ENCODE results near the gene PCBP2. TPM values are rescaled to one million over a fixed set of nuclear protein-coding genes. Genes with fewer than 3 reads are reported as not detected.
A peak's percentile ranks its signal among the peaks of the same experiment; 100 is the strongest.

The PCBP2 gene
- total RNA-seq, 1 experiment from 2014 or later, result 227 TPM

DNA sequence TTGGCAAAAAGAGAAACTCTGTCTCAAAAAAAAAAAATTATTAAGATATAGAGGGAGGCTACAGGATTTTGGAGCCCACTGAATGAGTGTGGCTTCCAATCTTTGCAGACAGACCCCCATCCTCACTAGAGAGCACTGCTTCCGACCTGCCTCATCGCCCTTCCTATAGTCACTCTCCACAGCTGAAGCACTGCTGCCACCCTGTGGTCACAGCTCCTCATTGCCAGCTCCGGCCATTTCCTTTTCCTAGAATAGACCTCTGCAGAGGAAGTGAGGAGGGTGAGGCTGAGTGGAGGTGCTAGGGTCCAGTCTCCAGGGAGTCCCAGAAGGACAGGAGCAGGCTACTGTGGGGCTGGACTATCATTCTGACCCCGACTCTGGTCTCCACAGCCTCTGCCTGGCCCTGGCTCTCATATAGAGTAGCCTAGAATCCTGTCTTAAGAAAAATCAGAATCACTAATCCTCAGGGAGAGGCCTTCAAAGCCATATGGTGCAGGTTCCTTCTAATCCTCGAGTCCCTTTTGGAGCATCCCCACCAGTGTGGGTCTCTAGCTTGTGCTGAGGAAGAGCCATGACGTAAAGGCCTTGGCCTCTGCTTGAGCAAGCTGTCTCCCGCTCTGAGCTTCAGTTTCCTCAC, 56.8 kb downstream of the PCBP2 start:
- peak; percentile 71 for DNase-seq (ENCODE audit: low read depth)

DNA sequence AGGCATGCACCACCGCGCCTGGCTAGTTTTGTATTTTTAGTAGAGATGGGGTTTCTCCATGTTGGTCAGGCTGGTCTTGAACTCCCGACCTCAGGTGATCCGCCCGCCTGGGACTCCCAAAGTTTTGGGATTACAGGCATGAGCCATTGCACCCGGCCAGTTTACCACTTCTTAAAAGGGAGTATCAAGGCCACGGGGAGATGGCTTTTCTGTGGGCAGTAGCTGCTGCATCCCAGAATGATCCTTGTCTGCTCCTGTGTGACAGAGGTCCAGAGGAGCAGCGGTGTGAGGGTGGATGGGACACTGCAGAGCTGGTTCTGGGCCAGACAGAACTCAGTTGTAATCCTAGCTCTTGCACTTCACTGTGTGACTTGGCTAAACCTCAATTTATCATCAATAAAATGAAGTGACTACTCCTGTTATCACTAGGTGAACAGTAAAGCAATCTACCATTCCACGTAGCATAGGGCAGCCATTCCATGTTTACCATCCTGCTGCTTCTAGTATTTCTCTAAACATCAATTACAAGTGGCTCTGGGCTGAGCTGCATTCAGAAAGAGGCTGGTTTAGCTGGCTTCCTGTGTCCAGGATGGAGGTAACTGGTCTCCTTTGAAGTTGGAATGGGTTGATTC, 58.4 kb downstream of the PCBP2 start:
- no peak for DNase-seq (ENCODE audit: low read depth)

DNA sequence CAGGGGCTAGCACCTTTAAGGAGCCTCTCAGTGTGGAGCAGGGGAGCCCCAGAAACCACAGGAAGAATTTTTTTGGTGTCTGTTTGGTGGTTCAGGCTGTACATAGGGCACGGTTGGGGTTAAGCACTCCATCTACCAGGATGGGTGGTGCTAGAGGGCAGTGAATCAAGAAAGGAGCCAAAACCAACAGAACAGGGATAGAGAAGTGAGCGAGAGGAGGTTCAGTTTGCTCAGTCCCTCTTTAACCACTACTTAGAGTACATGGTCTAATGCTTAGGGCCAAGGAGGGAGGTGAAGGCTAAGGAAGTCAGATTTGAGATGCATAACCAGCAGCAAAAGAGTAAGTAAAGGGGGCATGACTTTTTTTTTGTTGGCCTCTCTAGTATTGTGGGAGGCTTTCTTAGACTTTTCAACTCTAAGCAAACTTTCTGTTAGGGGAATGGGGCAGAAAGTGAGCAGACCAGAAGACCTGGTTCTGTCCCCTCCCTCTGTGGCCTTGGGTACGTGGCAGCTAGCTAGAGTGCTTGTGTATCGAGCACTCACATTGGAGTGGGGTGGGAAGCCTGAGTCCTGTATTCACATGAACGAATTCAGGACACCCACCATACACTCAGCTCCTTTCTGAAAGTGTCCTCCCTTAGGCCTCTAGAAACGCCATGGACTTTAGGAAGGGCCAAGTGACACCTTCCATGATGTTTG, 62.0 kb downstream of the PCBP2 start:
- no peak for DNase-seq (ENCODE audit: low read depth)

DNA sequence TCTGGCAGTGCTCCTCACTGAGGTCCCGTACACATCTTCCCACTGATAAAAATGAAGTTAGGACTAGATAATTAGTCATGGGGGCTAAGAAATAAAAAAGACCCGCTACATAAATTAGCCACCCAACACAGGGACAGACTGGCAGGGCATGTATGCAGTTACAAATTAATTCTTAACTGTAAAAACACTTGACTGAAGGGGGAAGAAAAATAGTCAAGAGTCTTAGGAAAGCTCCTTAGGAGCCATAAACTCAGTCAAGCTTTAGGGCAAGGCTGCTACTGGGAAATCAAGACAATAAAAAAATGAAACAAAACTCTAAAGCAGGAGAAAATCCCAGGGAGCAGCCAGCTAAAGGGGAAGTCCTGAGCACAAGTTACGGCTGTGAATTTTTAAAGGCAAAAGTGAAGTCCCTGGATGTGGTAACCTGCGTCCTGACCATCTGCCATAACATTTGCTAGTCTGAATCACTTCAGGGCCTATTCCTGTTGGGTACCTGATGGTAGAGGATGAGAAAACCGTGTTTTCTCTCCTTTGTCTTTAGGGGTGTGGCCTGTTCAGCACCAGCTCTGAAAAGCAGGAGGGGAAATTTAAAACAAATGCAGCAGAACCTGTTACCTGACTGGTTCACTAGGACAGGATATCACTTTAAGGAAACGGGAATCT, 62.9 kb downstream of the PCBP2 start:
- DNase-seq (ENCODE audit: low read depth), result no peak

DNA sequence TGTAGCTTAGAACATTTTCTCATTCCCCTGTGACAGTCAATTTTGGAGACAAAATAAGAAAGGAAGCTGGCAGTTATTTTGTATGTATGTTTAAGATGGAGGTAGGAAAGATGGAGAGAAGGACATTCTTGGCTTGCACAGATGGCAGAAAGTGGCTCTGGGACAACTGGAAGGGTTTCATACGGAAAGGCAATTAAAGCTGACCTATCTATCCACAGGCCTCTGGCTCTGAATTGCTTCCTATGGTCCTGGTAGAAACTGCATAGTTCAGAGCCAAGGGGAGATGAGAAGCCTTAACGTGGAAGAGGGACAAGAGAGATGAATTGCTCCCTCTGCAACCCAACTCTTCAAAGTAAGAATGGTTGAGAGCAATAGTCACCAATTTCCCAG, 63.4 kb downstream of the PCBP2 start:
- DNase-seq (ENCODE audit: low read depth), result no peak

DNA sequence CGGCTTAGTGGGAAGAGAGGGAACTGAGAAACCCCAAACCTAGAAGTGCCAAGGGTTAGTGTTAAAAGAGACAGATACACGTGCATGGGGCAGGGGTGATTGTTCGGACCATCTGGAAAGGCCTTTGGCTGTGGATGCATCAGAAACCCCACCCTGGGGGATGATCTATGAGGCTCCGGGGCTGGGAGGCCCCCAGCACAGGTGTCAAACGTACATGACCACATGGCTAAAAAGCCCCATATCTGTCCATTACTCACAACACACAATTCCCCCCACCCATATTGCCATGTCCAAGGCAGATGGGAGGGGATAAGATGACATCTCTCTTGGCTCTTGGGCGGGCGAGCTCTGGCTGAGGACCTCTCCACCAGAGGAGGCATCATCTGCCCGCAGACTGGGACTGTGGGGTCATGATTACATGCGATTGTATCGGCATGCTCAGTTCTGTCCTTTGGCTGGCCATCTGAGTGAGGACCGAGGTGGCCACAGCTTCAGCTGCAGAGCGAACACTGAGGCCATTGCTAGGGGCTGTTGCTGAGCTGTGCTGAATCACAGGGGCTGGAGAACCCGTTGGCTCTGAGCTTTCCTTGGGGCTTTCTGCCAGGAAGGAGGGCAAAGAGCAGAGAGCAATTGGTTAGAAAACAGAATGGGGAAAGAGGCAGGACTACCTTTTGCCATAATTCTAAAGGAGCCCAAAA, 65.0 kb downstream of the PCBP2 start:
- no peak for DNase-seq (ENCODE audit: low read depth)

DNA sequence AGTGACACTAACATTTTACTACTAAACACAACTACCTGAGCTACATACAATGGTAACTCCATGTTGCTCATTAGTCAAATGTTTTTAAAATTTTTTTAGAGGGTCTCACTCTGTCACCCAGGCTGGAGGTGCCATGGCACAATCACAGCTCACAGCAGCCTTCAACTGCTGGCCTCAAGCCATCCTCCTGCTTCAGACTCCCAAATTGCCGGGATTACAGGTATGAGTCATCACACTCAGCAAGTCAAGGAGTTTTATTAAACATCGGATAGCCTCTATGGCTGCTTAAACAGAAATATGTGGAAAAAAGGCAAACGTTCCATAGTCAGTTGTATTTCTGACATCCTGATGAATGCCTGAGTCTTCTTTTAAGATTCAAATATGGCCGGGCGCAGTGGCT, 66.5 kb downstream of the PCBP2 start:
- DNase-seq (ENCODE audit: low read depth), result no peak

DNA sequence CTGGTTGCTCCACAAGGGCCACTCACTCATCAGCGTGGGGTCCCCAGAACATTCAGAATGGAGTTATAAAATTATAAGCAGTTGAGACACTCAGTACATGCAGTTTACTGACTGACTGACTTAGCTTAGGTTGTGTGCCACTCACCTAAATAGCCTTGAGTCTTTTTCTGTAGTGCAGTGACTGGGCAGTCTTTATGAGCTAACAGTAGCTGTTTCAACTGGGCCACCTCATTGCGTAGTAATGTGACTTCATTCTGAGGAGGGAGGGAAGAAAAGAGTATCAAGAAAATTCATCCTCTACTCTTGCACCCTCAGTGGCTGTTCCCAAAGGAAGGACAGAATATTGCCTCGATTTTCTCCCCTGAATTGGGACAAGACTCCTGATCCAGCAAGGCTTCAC, 71.2 kb downstream of the PCBP2 start:
- no peak for DNase-seq (ENCODE audit: low read depth)

DNA sequence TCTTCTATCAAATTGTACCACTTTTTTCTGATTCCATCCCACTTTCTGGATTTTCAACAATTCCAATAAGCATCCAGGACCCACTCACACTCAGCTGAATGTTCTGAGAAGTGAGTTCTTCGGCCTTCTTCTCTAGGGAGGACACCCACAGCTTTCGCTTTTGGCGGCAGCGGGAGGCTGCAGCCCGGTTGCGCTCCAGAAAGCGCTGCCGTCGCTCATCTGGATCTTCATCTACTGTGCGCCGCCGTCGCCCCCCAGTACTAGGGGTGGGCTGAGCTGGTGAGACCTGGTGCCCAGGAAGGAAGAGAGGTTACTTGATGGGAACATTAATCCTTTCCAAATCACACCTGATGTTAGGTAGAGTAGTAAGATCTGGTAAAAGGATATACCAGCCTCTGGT, 72.6 kb downstream of the PCBP2 start:
- DNase-seq (ENCODE audit: low read depth), result no peak

DNA sequence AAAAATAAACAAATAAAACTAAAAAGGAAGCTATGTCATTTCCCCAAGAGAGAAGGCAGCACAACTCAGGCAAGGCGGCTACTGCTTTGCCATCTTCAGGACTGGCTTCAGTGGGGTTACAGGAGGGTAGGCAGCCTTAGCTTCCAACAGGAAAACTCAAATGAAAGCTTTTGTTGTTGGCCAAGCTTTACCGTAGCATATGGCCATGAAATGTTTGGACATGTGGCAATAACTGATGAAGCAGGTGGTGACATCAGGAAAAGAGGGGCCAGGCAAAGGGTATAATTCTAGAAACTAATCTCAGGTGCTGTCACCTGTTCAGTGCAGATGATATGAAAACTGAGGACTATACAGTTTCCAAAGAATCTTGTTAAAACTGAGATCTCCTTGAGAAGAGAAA, 78.2 kb downstream of the PCBP2 start:
- DNase-seq (ENCODE audit: low read depth), result no peak

Other genes starting within 250 kb of the PCBP2 start
- not detected in 2 replicates for gene ITGB7, start 244.9 kb upstream of the PCBP2 start, total RNA-seq (2014; rRNA removed)
- gene RARG, start 219.9 kb upstream of the PCBP2 start, total RNA-seq (2014; rRNA removed), result 16.9 and 17.1 TPM in 2 replicates
- gene ESPL1, start 183.8 kb upstream of the PCBP2 start, total RNA-seq (2014; rRNA removed), result 14.8 and 18.2 TPM in 2 replicates
- 254 and 270 TPM in 2 replicates for gene PFDN5, start 156.6 kb upstream of the PCBP2 start, total RNA-seq (2014; rRNA removed)
- 53.1 and 55.0 TPM in 2 replicates for gene MYG1, start 152.4 kb upstream of the PCBP2 start, total RNA-seq (2014; rRNA removed)
- 64.6 and 71.2 TPM in 2 replicates for gene AAAS, start 130.5 kb upstream of the PCBP2 start, total RNA-seq (2014; rRNA removed)
- gene SP7, start 115.7 kb upstream of the PCBP2 start, total RNA-seq (2014; rRNA removed), result not detected in 2 replicates
- 26.5 and 37.1 TPM in 2 replicates for gene SP1, start 71.9 kb upstream of the PCBP2 start, total RNA-seq (2014; rRNA removed)
- gene AMHR2, start 28.2 kb upstream of the PCBP2 start, total RNA-seq (2014; rRNA removed), result not detected in 2 replicates
- 89.5 and 92.8 TPM in 2 replicates for gene PRR13, start 10.4 kb upstream of the PCBP2 start, total RNA-seq (2014; rRNA removed)
- 37.6 and 38.6 TPM in 2 replicates for gene MAP3K12, start 47.4 kb downstream of the PCBP2 start, total RNA-seq (2014; rRNA removed)
- 49.6 and 53.3 TPM in 2 replicates for gene TARBP2, start 49.2 kb downstream of the PCBP2 start, total RNA-seq (2014; rRNA removed)
- gene NPFF, start 55.4 kb downstream of the PCBP2 start, total RNA-seq (2014; rRNA removed), result not detected in 2 replicates
- 13.0 and 14.2 TPM in 2 replicates for gene ATF7, start 174.3 kb downstream of the PCBP2 start, total RNA-seq (2014; rRNA removed)
- gene ATP5MC2, start 224.0 kb downstream of the PCBP2 start, total RNA-seq (2014; rRNA removed), result 412 and 417 TPM in 2 replicates